HEK293 (cell line): ENCODE data around the gene MFAP1.

Experiments used
- ATF2 ChIP-seq: fragments of 450-650 bp; formaldehyde crosslinking; IDR thresholded peaks from 2 replicates; pipeline ENCODE4 v1.5.1; 2016; ENCODE audit warnings: missing biosample characterization, missing genetic modification characterization, low read depth
- ELK4 ChIP-seq: IDR thresholded peaks from 2 replicates; pipeline ENCODE4 v1.6.1; 2011; ENCODE audit warnings: mild to moderate bottlenecking, low read depth, low read length, borderline replicate concordance
- FEZF1 ChIP-seq: fragments of 450-650 bp; formaldehyde crosslinking; IDR thresholded peaks from 2 replicates; pipeline ENCODE4 v1.5.1; 2016; ENCODE audit warnings: missing biosample characterization, missing genetic modification characterization
- GFI1B ChIP-seq: fragments of 450-650 bp; formaldehyde crosslinking; IDR thresholded peaks from 2 replicates; pipeline ENCODE4 v1.5.1; 2016; ENCODE audit warnings: missing biosample characterization, missing genetic modification characterization
- HIC1 ChIP-seq: fragments of 450-650 bp; formaldehyde crosslinking; IDR thresholded peaks from 2 replicates; pipeline ENCODE4 v1.5.1; 2016; ENCODE audit warnings: missing biosample characterization, missing genetic modification characterization
- HOXD13 ChIP-seq: sonication (generic); formaldehyde crosslinking; IDR thresholded peaks from 2 replicates; pipeline ENCODE4 v1.8.0; 2022; ENCODE audit warnings: missing genetic modification reagents, borderline replicate concordance
- KLF17 ChIP-seq: fragments of 450-650 bp; formaldehyde crosslinking; IDR thresholded peaks from 2 replicates; pipeline ENCODE4 v1.5.1; 2016; ENCODE audit warnings: missing biosample characterization, missing genetic modification characterization
- OSR2 ChIP-seq: fragments of 450-650 bp; formaldehyde crosslinking; IDR thresholded peaks from 2 replicates; pipeline ENCODE4 v1.5.1; 2016; ENCODE audit warnings: missing biosample characterization, missing genetic modification characterization
- PRDM10 ChIP-seq: fragments of 450-650 bp; formaldehyde crosslinking; IDR thresholded peaks from 2 replicates; pipeline ENCODE4 v1.5.1; 2016; ENCODE audit warnings: missing biosample characterization, missing genetic modification characterization
- YY1 ChIP-seq: fragments of 450-650 bp; formaldehyde crosslinking; IDR thresholded peaks from 2 replicates; pipeline ENCODE4 v1.5.1; 2018; ENCODE audit warnings: missing biosample characterization, missing genetic modification characterization
- ZBTB26 ChIP-seq: fragments of 450-650 bp; formaldehyde crosslinking; optimal IDR thresholded peaks from 2 replicates; pipeline ENCODE3; 2016; ENCODE audit warnings: missing biosample characterization, mild to moderate bottlenecking, missing genetic modification characterization
- ZEB2 ChIP-seq: fragments of 450-650 bp; formaldehyde crosslinking; IDR thresholded peaks from 2 replicates; pipeline ENCODE4 v1.5.1; 2016; ENCODE audit warnings: missing biosample characterization, missing genetic modification characterization
- ZIC2 ChIP-seq: fragments of 450-650 bp; formaldehyde crosslinking; IDR thresholded peaks from 2 replicates; pipeline ENCODE4 v1.5.1; 2016; ENCODE audit warnings: missing biosample characterization, missing genetic modification characterization
- ZNF121 ChIP-seq: fragments of 450-650 bp; formaldehyde crosslinking; IDR thresholded peaks from 2 replicates; pipeline ENCODE4 v1.5.1; 2016; ENCODE audit warnings: missing biosample characterization, missing genetic modification characterization
- ZNF155 ChIP-seq: fragments of 450-650 bp; formaldehyde crosslinking; IDR thresholded peaks from 2 replicates; pipeline ENCODE4 v1.5.1; 2016; ENCODE audit warnings: missing biosample characterization, missing genetic modification characterization
- ZNF157 ChIP-seq: fragments of 450-650 bp; formaldehyde crosslinking; IDR thresholded peaks from 2 replicates; pipeline ENCODE4 v1.5.1; 2016; ENCODE audit warnings: missing biosample characterization, missing genetic modification characterization
- ZNF202 ChIP-seq: fragments of 450-650 bp; formaldehyde crosslinking; IDR thresholded peaks from 2 replicates; pipeline ENCODE4 v1.5.1; 2016; ENCODE audit warnings: missing biosample characterization, missing genetic modification characterization, borderline replicate concordance
- ZNF211 ChIP-seq: fragments of 450-650 bp; formaldehyde crosslinking; IDR thresholded peaks from 2 replicates; pipeline ENCODE4 v1.5.1; 2016; ENCODE audit warnings: low read depth, missing biosample characterization, missing genetic modification characterization
- ZNF23 ChIP-seq: fragments of 450-650 bp; formaldehyde crosslinking; IDR thresholded peaks from 2 replicates; pipeline ENCODE4 v1.5.1; 2016; ENCODE audit warnings: missing biosample characterization, missing genetic modification characterization, borderline replicate concordance
- ZNF274 ChIP-seq, 2 experiments: fragments of 200-500 bp in 1 of 2; fragments of 450-650 bp in 1 of 2; sonication (Bioruptor generic) in 1 of 2; formaldehyde crosslinking in 1 of 2; IDR thresholded peaks; 2 replicates each; pipeline versions ENCODE4 v1.5.1 to v1.6.1; 2014 to 2016; ENCODE audit warnings: borderline replicate concordance in 1 of 2, inconsistent platforms in 1 of 2, low read length in 1 of 2, missing biosample characterization in 1 of 2, missing genetic modification characterization in 1 of 2
- ZNF292 ChIP-seq: fragments of 450-650 bp; formaldehyde crosslinking; IDR thresholded peaks from 2 replicates; pipeline ENCODE4 v1.5.1; 2016; ENCODE audit warnings: low read depth, missing biosample characterization, missing genetic modification characterization, borderline replicate concordance
- ZNF37A ChIP-seq: fragments of 450-650 bp; IDR thresholded peaks from 2 replicates; pipeline ENCODE4 v1.5.1; 2018; ENCODE audit warnings: missing biosample characterization, missing genetic modification characterization
- ZNF404 ChIP-seq: fragments of 450-650 bp; formaldehyde crosslinking; IDR thresholded peaks from 2 replicates; pipeline ENCODE4 v1.5.1; 2017; ENCODE audit warnings: missing biosample characterization, missing genetic modification characterization
- ZNF514 ChIP-seq: fragments of 450-650 bp; formaldehyde crosslinking; IDR thresholded peaks from 2 replicates; pipeline ENCODE4 v1.5.1; 2016; ENCODE audit warnings: missing biosample characterization, missing genetic modification characterization
- ZNF621 ChIP-seq: fragments of 450-650 bp; formaldehyde crosslinking; IDR thresholded peaks from 2 replicates; pipeline ENCODE4 v1.5.1; 2017; ENCODE audit warnings: missing biosample characterization, missing genetic modification characterization
- ZNF76 ChIP-seq: fragments of 450-650 bp; formaldehyde crosslinking; IDR thresholded peaks from 2 replicates; pipeline ENCODE4; 2016; ENCODE audit warnings: low read depth, missing biosample characterization, missing genetic modification characterization, borderline replicate concordance
- ZNF768 ChIP-seq: fragments of 450-650 bp; formaldehyde crosslinking; IDR thresholded peaks from 2 replicates; pipeline ENCODE4 v1.5.1; 2018; ENCODE audit warnings: missing biosample characterization, mild to moderate bottlenecking, missing genetic modification characterization
- ZSCAN30 ChIP-seq: fragments of 450-650 bp; IDR thresholded peaks from 2 replicates; pipeline ENCODE4 v1.5.1; 2018; ENCODE audit warnings: missing biosample characterization, mild to moderate bottlenecking, missing genetic modification characterization, moderate library complexity

MFAP1 gene

GRCh38 chr15:43800286-43801141 lies 24.0 kb downstream of the MFAP1 start, which contains the start of gene HYPK (continued):
- no peak for TF ChIP-seq HIC1 (tag by site-specific recombination)
- TF ChIP-seq PRDM10 (tag by site-specific recombination), result no peak
- TF ChIP-seq ZNF157 (tag by site-specific recombination), result no peak
- TF ChIP-seq ZNF76, result peak; percentile 90
- no peak for TF ChIP-seq ZNF274 (IDR thresholded peaks at IDR 0.05; ENCODE audit: low read length)
- no peak for TF ChIP-seq ZNF274 (tag by site-specific recombination; IDR thresholded peaks at IDR 0.05; ENCODE audit: borderline replicate concordance)
- TF ChIP-seq ZNF155 (tag by site-specific recombination), result no peak
- 0 out of 2 replicates have a peak, but pooled peaks have one; percentile 13 for TF ChIP-seq ZSCAN30
- TF ChIP-seq ATF2 (tag by site-specific recombination), result no peak
- no peak for TF ChIP-seq ZNF621 (tag by site-specific recombination)
- no peak for TF ChIP-seq OSR2 (tag by site-specific recombination)
- TF ChIP-seq ZNF211 (tag by site-specific recombination), result no peak
- no peak for TF ChIP-seq ZNF202 (tag by site-specific recombination)
- no peak for TF ChIP-seq ZNF292 (tag by site-specific recombination)
- peak; percentile 66; the same call in 1 of the 2 replicates for TF ChIP-seq YY1 (tag by site-specific recombination)
- TF ChIP-seq ZIC2, result no peak
- TF ChIP-seq ZNF768 (tag by site-specific recombination), result no peak
- TF ChIP-seq ZNF23 (tag by site-specific recombination), result no peak
- TF ChIP-seq ELK4, result no peak
- TF ChIP-seq GFI1B (tag by site-specific recombination), result no peak
- no peak for TF ChIP-seq ZNF37A
- no peak for TF ChIP-seq HOXD13 (CRISPR knock-in tag)
- no peak for TF ChIP-seq ZBTB26
- 0 out of 2 replicates have a peak, but pooled peaks have one; percentile 44 for TF ChIP-seq KLF17 (tag by site-specific recombination)
- no peak for TF ChIP-seq ZNF404 (tag by site-specific recombination)
- no peak for TF ChIP-seq ZNF121 (tag by site-specific recombination)
- 0 out of 2 replicates have a peak, but pooled peaks have one; percentile 51 for TF ChIP-seq ZEB2 (tag by site-specific recombination)
- no peak for TF ChIP-seq FEZF1
- TF ChIP-seq ZNF514 (tag by site-specific recombination), result no peak
